ENCODE results near the gene ITFG1. TPM values are rescaled to one million over a fixed set of nuclear protein-coding genes. Genes with fewer than 3 reads are reported as not detected.
"Not testable (repeated sequence)": the region's sequence is repeated elsewhere in the genome, so short reads cannot be mapped to it uniquely, and the experiment has no call there.

ITFG1 gene
- total RNA-seq, 1 donor from 2014 or later, result 71.3 TPM

GRCh38 chr16:47342055-47342454, 118.8 kb downstream of the ITFG1 start:
- intact Hi-C loops (cut with micrococcal nuclease), result no loop called here
- DNase-seq, result no peak
- H3K27ac ChIP-seq (replicated peaks), result no peak overlapping the region

GRCh38 chr16:47330562-47330961, 130.3 kb downstream of the ITFG1 start:
- H3K9me3 ChIP-seq (replicated peaks); H3K4me3 ChIP-seq; DNase-seq; H3K27ac ChIP-seq (replicated peaks); H3K36me3 ChIP-seq; H3K27me3 ChIP-seq (ENCODE audit: low read depth); H3K4me1 ChIP-seq; intact Hi-C loops (cut with micrococcal nuclease): not testable (repeated sequence)

More at GRCh38 chr16:47342055-47342454, 118.8 kb downstream of the ITFG1 start:
- TF ChIP-seq, protein P1, sequence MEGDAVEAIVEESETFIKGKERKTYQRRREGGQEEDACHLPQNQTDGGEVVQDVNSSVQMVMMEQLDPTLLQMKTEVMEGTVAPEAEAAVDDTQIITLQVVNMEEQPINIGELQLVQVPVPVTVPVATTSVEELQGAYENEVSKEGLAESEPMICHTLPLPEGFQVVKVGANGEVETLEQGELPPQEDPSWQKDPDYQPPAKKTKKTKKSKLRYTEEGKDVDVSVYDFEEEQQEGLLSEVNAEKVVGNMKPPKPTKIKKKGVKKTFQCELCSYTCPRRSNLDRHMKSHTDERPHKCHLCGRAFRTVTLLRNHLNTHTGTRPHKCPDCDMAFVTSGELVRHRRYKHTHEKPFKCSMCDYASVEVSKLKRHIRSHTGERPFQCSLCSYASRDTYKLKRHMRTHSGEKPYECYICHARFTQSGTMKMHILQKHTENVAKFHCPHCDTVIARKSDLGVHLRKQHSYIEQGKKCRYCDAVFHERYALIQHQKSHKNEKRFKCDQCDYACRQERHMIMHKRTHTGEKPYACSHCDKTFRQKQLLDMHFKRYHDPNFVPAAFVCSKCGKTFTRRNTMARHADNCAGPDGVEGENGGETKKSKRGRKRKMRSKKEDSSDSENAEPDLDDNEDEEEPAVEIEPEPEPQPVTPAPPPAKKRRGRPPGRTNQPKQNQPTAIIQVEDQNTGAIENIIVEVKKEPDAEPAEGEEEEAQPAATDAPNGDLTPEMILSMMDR (IDR thresholded peaks at IDR 0.05; ENCODE audit: borderline replicate concordance), result no peak
- Histone ChIP-seq H3K9me3 (replicated peaks) (peaks cover 32% of the 10 kb centered on the region), H3K36me3 (peaks cover 15% of the 10 kb centered on the region), H3K4me3 (no peak overlapping the region), H3K27me3 (ENCODE audit: low read depth) (no peaks in the 10 kb centered on the region), H3K4me1 (no peaks in the 10 kb centered on the region)

GRCh38 chr16:47324309-47324708, 136.6 kb downstream of the ITFG1 start:
- H3K4me1 ChIP-seq; H3K4me3 ChIP-seq; DNase-seq; H3K27ac ChIP-seq (replicated peaks); intact Hi-C loops (cut with micrococcal nuclease); H3K27me3 ChIP-seq (ENCODE audit: low read depth); H3K36me3 ChIP-seq: not testable (repeated sequence)
- peaks cover 12% of the 10 kb centered on the region for H3K9me3 ChIP-seq (replicated peaks)

DNA sequence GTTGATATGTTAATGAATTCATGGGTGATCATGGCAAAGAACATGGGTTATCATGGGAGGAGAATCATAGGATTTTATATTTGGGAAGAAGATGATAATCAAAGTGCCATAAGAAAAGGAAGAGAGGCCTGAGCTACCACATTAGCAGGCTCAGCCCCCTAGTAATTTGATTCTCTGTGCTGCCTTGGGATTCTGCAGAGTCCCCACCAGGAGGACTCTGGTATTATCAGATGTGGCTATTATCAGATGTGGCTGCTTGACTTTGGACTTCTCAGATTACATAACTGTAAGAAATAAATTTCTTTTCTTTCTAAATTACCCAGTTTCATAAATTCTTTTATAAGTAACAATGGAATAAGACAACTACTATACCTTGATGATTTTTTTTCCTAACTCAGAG, 137.6 kb downstream of the ITFG1 start:
- no peaks in the 10 kb centered on the region for H3K27me3 ChIP-seq (ENCODE audit: low read depth)
- H3K4me3 ChIP-seq, result no peak overlapping the region
- no peak overlapping the region for H3K27ac ChIP-seq (replicated peaks)
- no peaks in the 10 kb centered on the region for H3K36me3 ChIP-seq
- intact Hi-C loops (cut with micrococcal nuclease), result no loop called here
- TF ChIP-seq, protein P1 (IDR thresholded peaks at IDR 0.05; ENCODE audit: borderline replicate concordance), result no peak
- H3K9me3 ChIP-seq (replicated peaks), result peaks cover 11% of the 10 kb centered on the region
- no peak for DNase-seq
- peaks cover 4% of the 10 kb centered on the region for H3K4me1 ChIP-seq

GRCh38 chr16:47320546-47321310, 140.1 kb downstream of the ITFG1 start:
- Histone ChIP-seq H3K4me1 (peaks cover 4% of the 10 kb centered on the region), H3K9me3 (replicated peaks) (peaks cover 5% of the 10 kb centered on the region), H3K36me3 (no peaks in the 10 kb centered on the region), H3K27ac (replicated peaks) (no peak overlapping the region), H3K27me3 (ENCODE audit: low read depth) (no peaks in the 10 kb centered on the region), H3K4me3 (no peak overlapping the region)
- DNase-seq, result no peak
- intact Hi-C loops (cut with micrococcal nuclease), result no loop called here
- TF ChIP-seq, protein P1 (IDR thresholded peaks at IDR 0.05; ENCODE audit: borderline replicate concordance), result no peak

GRCh38 chr16:47317465-47318240, 143.2 kb downstream of the ITFG1 start:
- TF ChIP-seq, protein P1 (IDR thresholded peaks at IDR 0.05; ENCODE audit: borderline replicate concordance), result no peak
- no peak for DNase-seq
- Histone ChIP-seq H3K4me1 (no peaks in the 10 kb centered on the region), H3K27me3 (ENCODE audit: low read depth) (no peaks in the 10 kb centered on the region), H3K27ac (replicated peaks) (no peak overlapping the region), H3K9me3 (replicated peaks) (no peaks in the 10 kb centered on the region), H3K36me3 (no peaks in the 10 kb centered on the region), H3K4me3 (no peak overlapping the region)
- intact Hi-C loops (cut with micrococcal nuclease), result no loop called here
